GM19193 (cell line): ENCODE data around the gene TAS2R40.

Source experiments
- POLR2A ChIP-seq: IDR thresholded peaks from 4 replicates; pipeline ENCODE4 v1.6.1; 2011; ENCODE audit not compliant: insufficient read depth, insufficient read length; ENCODE audit errors: extremely low read depth

Gene TAS2R40

GRCh38 chr7:143259765-143260164 is 37.9 kb downstream of the TAS2R40 start:
- TF ChIP-seq POLR2A, result no peak

- no peak for TF ChIP-seq POLR2A
These were observed 40.1 kb downstream of the TAS2R40 start for GRCh38 chr7:143261901-143262300.

DNA sequence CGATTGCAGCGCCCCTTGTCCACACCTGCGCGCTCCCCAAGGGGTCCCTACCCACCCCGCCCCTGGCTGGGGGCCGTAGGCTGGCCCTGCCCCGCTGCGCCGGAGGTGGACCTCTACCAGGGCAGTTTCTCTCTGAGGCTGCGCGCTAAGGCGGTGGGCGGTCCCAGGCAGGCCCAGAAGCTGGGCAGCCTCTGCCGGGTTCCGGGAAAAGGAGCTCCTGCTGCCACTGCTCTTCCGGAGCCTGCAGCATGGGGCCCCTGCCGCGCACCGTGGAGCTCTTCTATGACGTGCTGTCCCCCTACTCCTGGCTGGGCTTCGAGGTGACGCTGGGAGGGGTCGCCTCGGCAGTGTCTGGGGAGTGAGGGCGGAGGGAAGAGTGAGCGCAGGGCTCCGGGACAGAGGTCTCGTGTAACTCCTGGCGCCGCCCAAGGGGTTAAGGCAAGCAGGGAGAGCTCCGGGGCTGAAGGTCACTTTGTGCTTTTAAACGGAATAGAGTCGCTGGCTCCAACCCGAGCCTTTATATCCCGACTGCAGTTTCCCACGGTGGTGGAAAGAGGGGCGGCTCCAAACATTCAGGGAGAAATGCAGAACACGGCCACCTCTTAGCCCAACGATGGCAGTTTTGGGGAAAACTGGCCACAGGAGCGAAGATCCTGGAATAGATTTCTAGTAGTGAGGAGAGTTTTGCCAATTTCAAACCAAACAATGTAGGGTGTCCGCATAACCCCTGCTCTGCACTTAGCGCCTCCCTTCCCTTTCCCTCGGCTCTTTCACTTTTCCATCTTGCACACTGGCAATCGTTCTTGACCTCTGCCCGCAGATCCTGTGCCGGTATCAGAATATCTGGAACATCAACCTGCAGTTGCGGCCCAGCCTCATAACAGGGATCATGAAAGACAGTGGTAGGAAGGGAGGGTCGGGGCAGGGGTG is 41.7 kb downstream of the TAS2R40 start, which contains the start of gene GSTK1:
GSTK1 (plus strand) TSS at position 176 of the 930 bp plus-strand sequence; CDS start at position 249, 73 bp downstream.
- peak; percentile 95 for TF ChIP-seq POLR2A

- no peak for TF ChIP-seq POLR2A
These were observed 43.3 kb downstream of the TAS2R40 start for GRCh38 chr7:143265017-143265693.

GRCh38 chr7:143269251-143269650 is 47.4 kb downstream of the TAS2R40 start:
- no peak for TF ChIP-seq POLR2A

- TF ChIP-seq POLR2A, result no peak
These were observed 49.4 kb downstream of the TAS2R40 start for GRCh38 chr7:143271240-143271639.
